Kidney (tissue), 14 donors: ENCODE data around the gene GART. TPM values are rescaled to one million over a fixed set of nuclear protein-coding genes. Genes with fewer than 3 reads are reported as not detected.

Source experiments
- DNase-seq, 5 donors: peaks; one replicate each; pipeline ENCODE4 v3.0.0-alpha.2; 2013 to 2020
- FAIRE-seq: peaks from 2 replicates; lab custom pipeline; 2012; peaks lifted over from hg19 to GRCh38; lab: Jason Lieb, UNC
- H3K27ac ChIP-seq, 2 donors: one replicate each; pipeline ENCODE4 v1.7.0; 2013; ENCODE audit warnings: low read depth in 2 of 2, low read length in 2 of 2, inconsistent platforms in 1 of 2
- H3K27me3 ChIP-seq: one replicate; pipeline ENCODE4 v1.7.1; 2013; ENCODE audit warnings: low read length, inconsistent platforms; ENCODE audit not compliant: control insufficient read depth, insufficient read depth
- H3K36me3 ChIP-seq, 3 donors: one replicate each; pipeline versions ENCODE4 v1.7.0 to v1.7.1; 2013; ENCODE audit warnings: low read length in 3 of 3, control low read depth in 1 of 3, inconsistent platforms in 1 of 3; ENCODE audit not compliant: insufficient read depth in 3 of 3, control insufficient read depth in 2 of 3
- H3K4me1 ChIP-seq, 3 donors: one replicate each; pipeline versions ENCODE4 v1.7.0 to v1.7.1; 2013; ENCODE audit warnings: low read length in 3 of 3, inconsistent platforms in 1 of 3, low read depth in 1 of 3; ENCODE audit not compliant: control insufficient read depth in 2 of 3, insufficient read depth in 2 of 3
- H3K4me3 ChIP-seq, 3 donors: one replicate each; pipeline versions ENCODE4 v1.7.0 to v1.8.1; 2013; ENCODE audit warnings: low read length in 3 of 3, control low read depth in 1 of 3, inconsistent platforms in 1 of 3
- H3K9ac ChIP-seq, 3 donors: one replicate each; pipeline versions ENCODE4 v1.7.0 to v1.7.1; 2013; ENCODE audit warnings: low read length in 3 of 3, control low read depth in 1 of 3, inconsistent platforms in 1 of 3
- H3K9me3 ChIP-seq, 3 donors: one replicate each; pipeline versions ENCODE4 v1.7.0 to v1.7.1; 2013; ENCODE audit warnings: low read length in 3 of 3, control low read depth in 1 of 3, inconsistent platforms in 1 of 3; ENCODE audit not compliant: control insufficient read depth in 2 of 3, insufficient read depth in 1 of 3
- intact Hi-C: fragments of 100-400 bp; cut with DNase I; formaldehyde crosslinking; loops from one replicate; pipeline ENCODE4 v1.11.1; 2022
- polyA plus RNA-seq: library from polyadenylated mRNA; stranded (reverse); fragments of 350-450 nt; fragmentation: Illumina TruSeq; extraction: RNeasy Lipid Tissue Mini Kit (QIAGEN cat#74804); gene quantifications from one replicate; pipeline ENCODE4 v1.2.3, GENCODE V29; 2014; ENCODE audit warnings: low read depth, low replicate concordance; ENCODE audit not compliant: insufficient read depth
- total RNA-seq: library from RNA; stranded (reverse); fragmentation: NEBNext Ultra II Directional; extraction: Animal tissue kit (Norgen Biotek cat#: 25700); gene quantifications from one replicate; pipeline ENCODE4 v1.2.1, GENCODE V29; 2021
- TF ChIP-seq, protein P1 (sequence below): IDR thresholded peaks from 3 replicates; pipeline ENCODE4 v1.5.1; 2012; ENCODE audit warnings: mild to moderate bottlenecking, moderate library complexity, borderline replicate concordance; ENCODE audit not compliant: insufficient read depth; ENCODE audit errors: extremely low read depth
- donor health status: control.
- donor health status: control.
- donor health status: control.
- donor health status: control.
- donor health status: control.
- donor health status: DM: yes; HTN: yes; CAD: no.
- donor health status: Normal renal cell carcinoma (clear cell type).

GART gene
- total and polyA plus RNA-seq, 2 donors from 2014 or later = 17.5 to 60.9 TPM

GRCh38 chr21:33587792-33588484 is 46.0 kb upstream of the GART start:
- H3K4me3 ChIP-seq = peak overlapping the region; percentile 58 to 88 (median 64)
- peak; percentile 46 to 83 (median 75) for DNase-seq
- no peaks in the 10 kb centered on the region for H3K27me3 ChIP-seq
- intact Hi-C loops = no loop called here
- peak overlapping the region in 2 of 3 donors; percentile 39 to 75 for H3K9ac ChIP-seq
- no peaks in the 10 kb centered on the region for H3K9me3 ChIP-seq
- TF ChIP-seq, protein P1, sequence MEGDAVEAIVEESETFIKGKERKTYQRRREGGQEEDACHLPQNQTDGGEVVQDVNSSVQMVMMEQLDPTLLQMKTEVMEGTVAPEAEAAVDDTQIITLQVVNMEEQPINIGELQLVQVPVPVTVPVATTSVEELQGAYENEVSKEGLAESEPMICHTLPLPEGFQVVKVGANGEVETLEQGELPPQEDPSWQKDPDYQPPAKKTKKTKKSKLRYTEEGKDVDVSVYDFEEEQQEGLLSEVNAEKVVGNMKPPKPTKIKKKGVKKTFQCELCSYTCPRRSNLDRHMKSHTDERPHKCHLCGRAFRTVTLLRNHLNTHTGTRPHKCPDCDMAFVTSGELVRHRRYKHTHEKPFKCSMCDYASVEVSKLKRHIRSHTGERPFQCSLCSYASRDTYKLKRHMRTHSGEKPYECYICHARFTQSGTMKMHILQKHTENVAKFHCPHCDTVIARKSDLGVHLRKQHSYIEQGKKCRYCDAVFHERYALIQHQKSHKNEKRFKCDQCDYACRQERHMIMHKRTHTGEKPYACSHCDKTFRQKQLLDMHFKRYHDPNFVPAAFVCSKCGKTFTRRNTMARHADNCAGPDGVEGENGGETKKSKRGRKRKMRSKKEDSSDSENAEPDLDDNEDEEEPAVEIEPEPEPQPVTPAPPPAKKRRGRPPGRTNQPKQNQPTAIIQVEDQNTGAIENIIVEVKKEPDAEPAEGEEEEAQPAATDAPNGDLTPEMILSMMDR = no peak
- no peak for FAIRE-seq
- H3K4me1 ChIP-seq = no peaks in the 10 kb centered on the region
- no peaks in the 10 kb centered on the region for H3K36me3 ChIP-seq
- H3K27ac ChIP-seq = peak overlapping the region; percentile 34 to 57

GRCh38 chr21:33586927-33587326 is 45.0 kb upstream of the GART start:
- no peak for FAIRE-seq
- DNase-seq = peak in 1 of 5 donors; percentile 2
- H3K9ac ChIP-seq = no peak overlapping the region
- H3K9me3 ChIP-seq = no peaks in the 10 kb centered on the region
- H3K27ac ChIP-seq = no peak overlapping the region
- no peak overlapping the region for H3K4me3 ChIP-seq
- intact Hi-C loops = no loop called here
- no peaks in the 10 kb centered on the region for H3K4me1 ChIP-seq
- TF ChIP-seq, protein P1 = no peak
- no peaks in the 10 kb centered on the region for H3K36me3 ChIP-seq
- H3K27me3 ChIP-seq = no peaks in the 10 kb centered on the region

GRCh38 chr21:33584455-33584854 is 42.5 kb upstream of the GART start:
- H3K9me3 ChIP-seq = no peaks in the 10 kb centered on the region
- H3K4me3 ChIP-seq = no peak overlapping the region
- H3K36me3 ChIP-seq = no peaks in the 10 kb centered on the region
- DNase-seq = no peak
- H3K4me1 ChIP-seq = no peaks in the 10 kb centered on the region
- H3K27me3 ChIP-seq = no peaks in the 10 kb centered on the region
- no peak overlapping the region for H3K9ac ChIP-seq
- H3K27ac ChIP-seq = no peak overlapping the region
- FAIRE-seq = no peak
- TF ChIP-seq, protein P1 = no peak
- intact Hi-C loops = no loop called here
